Endothelial cell of umbilical vein (primary cell): ENCODE results near the gene KIF2C. TPM values are rescaled to one million over a fixed set of nuclear protein-coding genes. Genes with fewer than 3 reads are reported as not detected.

ENCODE experiments used
- BruUV-seq: library from RNA; stranded (reverse); fragments of 400-500 nt; replicated peaks from 2 replicates; lab custom pipeline; 2021; lab: Mats Ljungman, UMichigan
- CTCF ChIA-PET: fragments of 300-600, 350-600 bp; sonication (Branson Sonifier 250); formaldehyde crosslinking; loops from one replicate; lab custom pipeline; 2021; ENCODE audit warnings: antibody characterized with exemption, inconsistent platforms; lab: Charles Lee
- POLR2A ChIA-PET: fragments of 300-600, 350-600 bp; sonication (Branson Sonifier 250); formaldehyde crosslinking; loops from one replicate; lab custom pipeline; 2021; ENCODE audit warnings: antibody characterized with exemption, inconsistent platforms; lab: Charles Lee
- DNase-seq: peaks from one replicate; pipeline ENCODE4 v3.0.0-alpha.2; 2011; ENCODE audit warnings: low read depth, low spot score
- FAIRE-seq: peaks from 2 replicates; lab custom pipeline; 2011; peaks lifted over from hg19 to GRCh38; lab: Jason Lieb, UNC
- H2AFZ ChIP-seq: 2 replicates; pipeline ENCODE4 v1.6.0; 2012; ENCODE audit warnings: low read depth, low read length, control low read depth, inconsistent platforms
- H3K27ac ChIP-seq: 2 replicates; pipeline ENCODE4 v1.5.1; 2011; ENCODE audit warnings: low read depth, mild to moderate bottlenecking, control low read depth, low read length, moderate library complexity; ENCODE audit not compliant: insufficient read depth
- H3K27me3 ChIP-seq, 2 experiments: 2 replicates each; pipeline versions ENCODE4 v1.6.0 to v1.6.1; 2011; ENCODE audit warnings: low read length in 2 of 2, mixed read lengths in 1 of 2; ENCODE audit not compliant: control insufficient read depth in 2 of 2, insufficient read depth in 2 of 2
- H3K36me3 ChIP-seq, 2 experiments: 2 replicates in 1 of 2; 3 replicates in 1 of 2; pipeline ENCODE4 v1.5.1; 2011; ENCODE audit warnings: low read length in 2 of 2, mild to moderate bottlenecking in 1 of 2, moderate library complexity in 1 of 2; ENCODE audit not compliant: control insufficient read depth in 2 of 2, insufficient read depth in 2 of 2; ENCODE audit errors: extremely low read depth in 1 of 2
- H3K4me1 ChIP-seq: 3 replicates; pipeline ENCODE4 v1.5.1; 2011; ENCODE audit warnings: mild to moderate bottlenecking, low read length; ENCODE audit not compliant: control insufficient read depth, insufficient read depth; ENCODE audit errors: extremely low read depth
- H3K4me2 ChIP-seq: 2 replicates; pipeline ENCODE4 v1.6.1; 2011; ENCODE audit warnings: low read length, control low read depth, mixed read lengths; ENCODE audit not compliant: insufficient read depth
- H3K4me3 ChIP-seq, 3 experiments: fragments of 200-600 bp in 1 of 3; sonication (generic), shearing (Covaris generic) in 1 of 3; replicated peaks in 1 of 3; 2 replicates each; pipeline ENCODE4 v1.5.1; 2011 to 2016; ENCODE audit warnings: control low read depth in 3 of 3, low read length in 3 of 3, mild to moderate bottlenecking in 2 of 3, inconsistent platforms in 1 of 3, low read depth in 1 of 3, moderate library complexity in 1 of 3; ENCODE audit not compliant: insufficient read depth in 1 of 3
- H3K79me2 ChIP-seq: 2 replicates; pipeline ENCODE4 v1.6.0; 2012; ENCODE audit warnings: low read length, inconsistent platforms; ENCODE audit not compliant: control insufficient read depth, insufficient read depth
- H3K9ac ChIP-seq: replicated peaks from 2 replicates; pipeline ENCODE3; 2011; ENCODE audit warnings: low read length, control low read depth; ENCODE audit not compliant: insufficient read depth; ENCODE audit errors: extremely low read depth
- H3K9me1 ChIP-seq: replicated peaks from 3 replicates; pipeline ENCODE4 v1.6.0; 2011; ENCODE audit warnings: mild to moderate bottlenecking, low read length; ENCODE audit not compliant: control insufficient read depth, insufficient read depth; ENCODE audit errors: extremely low read depth
- H3K9me3 ChIP-seq: replicated peaks from 2 replicates; pipeline ENCODE4 v1.5.1; 2012; ENCODE audit warnings: low read length, inconsistent platforms; ENCODE audit not compliant: control insufficient read depth, insufficient read depth
- H4K20me1 ChIP-seq: replicated peaks from 2 replicates; pipeline ENCODE3; 2011; ENCODE audit warnings: mild to moderate bottlenecking, low read length; ENCODE audit not compliant: control insufficient read depth, insufficient read depth; ENCODE audit errors: extremely low read depth
- EZH2 ChIP-seq: IDR thresholded peaks from 2 replicates; pipeline ENCODE4 v1.6.1; 2012; ENCODE audit warnings: borderline replicate concordance, low read depth, mild to moderate bottlenecking, moderate library complexity, low read length, inconsistent platforms; ENCODE audit not compliant: severe bottlenecking
- FOS ChIP-seq: IDR thresholded peaks from 2 replicates; pipeline ENCODE4 v1.6.1; 2011; ENCODE audit warnings: mild to moderate bottlenecking, low read length, moderate library complexity, borderline replicate concordance; ENCODE audit not compliant: insufficient read depth
- GATA2 ChIP-seq: IDR thresholded peaks from 2 replicates; pipeline ENCODE4 v1.7.0; 2011; ENCODE audit warnings: low read depth, mild to moderate bottlenecking, moderate library complexity, mixed read lengths, low read length; ENCODE audit not compliant: insufficient read length, insufficient read depth
- JUN ChIP-seq: IDR thresholded peaks from 2 replicates; pipeline ENCODE4 v1.6.1; 2011; ENCODE audit warnings: borderline replicate concordance, low read depth; ENCODE audit not compliant: insufficient read length, insufficient read depth
- MYC ChIP-seq: IDR thresholded peaks from one replicate; pipeline ENCODE4 v1.6.1; 2011; ENCODE audit warnings: mild to moderate bottlenecking, low read depth, low read length
- POLR2A ChIP-seq: IDR thresholded peaks from 2 replicates; pipeline ENCODE4 v1.6.1; 2012; ENCODE audit warnings: low read depth, mild to moderate bottlenecking, control low read depth, low read length
- POLR2AphosphoS5 ChIP-seq: IDR thresholded peaks from 2 replicates; pipeline ENCODE4 v1.6.1; 2012; ENCODE audit warnings: low read depth, mild to moderate bottlenecking, control low read depth, low read length, moderate library complexity; ENCODE audit not compliant: insufficient read depth
- dilution Hi-C: fragments of 300-500 bp; cut with MboI; formaldehyde crosslinking; loops from one replicate; pipeline ENCODE4 v1.15.0; 2019; ENCODE audit warnings: low sequenced_read_pairs; ENCODE audit not compliant: extremely low pct_ligation_motif_present
- intact Hi-C: fragments of 100-400 bp; cut with micrococcal nuclease; formaldehyde crosslinking; loops from one replicate; pipeline ENCODE4 v1.10.0; 2022
- polyA plus RNA-seq, 4 experiments: library from polyadenylated mRNA; depleted of rRNA in 3 of 4; stranded (reverse) in 3 of 4; unstranded in 1 of 4; fragments of >200 nt; gene quantifications; 2 replicates each; pipeline versions ENCODE4 v1.2.1 to v1.2.3, GENCODE V29; 2011 to 2012; ENCODE audit warnings: missing spikeins in 1 of 4
- total RNA-seq: library from RNA; stranded (reverse); gene quantifications from 2 replicates; pipeline ENCODE4 v1.2.3, GENCODE V29; 2021
- TF ChIP-seq, protein P1 (sequence below): IDR thresholded peaks from 2 replicates; pipeline ENCODE4 v1.6.1; 2011; ENCODE audit not compliant: insufficient read depth, insufficient read length
- TF ChIP-seq, protein P2 (sequence below), 2 donors: IDR thresholded peaks; 1 replicate in 1 of 2; 2 replicates in 1 of 2; pipeline ENCODE4 v1.5.1; 2011; ENCODE audit warnings: low read length in 2 of 2, mild to moderate bottlenecking in 2 of 2, moderate library complexity in 2 of 2, control low read depth in 1 of 2, inconsistent platforms in 1 of 2, low read depth in 1 of 2; ENCODE audit not compliant: insufficient read depth in 1 of 2; ENCODE audit errors: extremely low read depth in 1 of 2

Gene KIF2C
- total and polyA plus RNA-seq, 2 donors (not counting 3 experiments of a cell fraction or from before 2014, with no cell fraction given), result 27.1 to 53.7 TPM

DNA sequence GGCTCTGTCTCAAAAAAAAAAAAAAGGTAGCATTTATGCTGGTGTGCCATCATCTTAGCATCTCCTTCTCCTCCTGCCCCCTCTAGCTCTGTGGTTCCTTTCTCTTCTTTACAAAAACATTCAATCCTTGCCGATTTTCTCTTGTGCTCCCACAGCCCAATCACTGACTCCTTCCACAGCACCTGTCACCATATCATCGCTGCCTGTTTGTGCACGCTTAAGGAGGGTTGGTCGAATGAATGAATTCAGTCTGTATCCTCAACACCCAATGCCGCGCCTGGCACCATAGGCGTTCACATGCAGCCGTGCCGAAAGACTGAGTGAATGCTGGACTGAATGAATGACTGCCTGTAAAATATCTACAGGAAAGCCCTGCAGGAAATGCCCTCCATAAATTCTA lies 16.6 kb upstream of the KIF2C start:
- Histone ChIP-seq H3K4me1 (no peaks in the 10 kb centered on the region), H4K20me1 (no peaks in the 10 kb centered on the region), H3K4me2 (no peak overlapping the region), H3K9ac (no peak overlapping the region), H3K9me1 (no peaks in the 10 kb centered on the region), H3K27ac (no peak overlapping the region), H3K79me2 (no peaks in the 10 kb centered on the region), H2AFZ (no peak overlapping the region), H3K4me3 (no peak overlapping the region), H3K36me3 (no peaks in the 10 kb centered on the region), H3K27me3 (no peaks in the 10 kb centered on the region), H3K9me3 (no peaks in the 10 kb centered on the region)
- POLR2A ChIA-PET, result no interaction called here
- intact Hi-C loops, result no loop called here
- CTCF ChIA-PET, result interaction anchor here (0.6 kb wide), 1 partner anchor 10 kb away, joined by 4 read pairs; no protein-coding TSS in a partner anchor
- dilution Hi-C loops, result no loop called here
- DNase-seq, result no peak
- no TSS peak for BruUV-seq
- FAIRE-seq, result no peak
- no peak for TF ChIP-seq POLR2AphosphoS5
- no peak for TF ChIP-seq MYC
- no peak for TF ChIP-seq FOS

DNA sequence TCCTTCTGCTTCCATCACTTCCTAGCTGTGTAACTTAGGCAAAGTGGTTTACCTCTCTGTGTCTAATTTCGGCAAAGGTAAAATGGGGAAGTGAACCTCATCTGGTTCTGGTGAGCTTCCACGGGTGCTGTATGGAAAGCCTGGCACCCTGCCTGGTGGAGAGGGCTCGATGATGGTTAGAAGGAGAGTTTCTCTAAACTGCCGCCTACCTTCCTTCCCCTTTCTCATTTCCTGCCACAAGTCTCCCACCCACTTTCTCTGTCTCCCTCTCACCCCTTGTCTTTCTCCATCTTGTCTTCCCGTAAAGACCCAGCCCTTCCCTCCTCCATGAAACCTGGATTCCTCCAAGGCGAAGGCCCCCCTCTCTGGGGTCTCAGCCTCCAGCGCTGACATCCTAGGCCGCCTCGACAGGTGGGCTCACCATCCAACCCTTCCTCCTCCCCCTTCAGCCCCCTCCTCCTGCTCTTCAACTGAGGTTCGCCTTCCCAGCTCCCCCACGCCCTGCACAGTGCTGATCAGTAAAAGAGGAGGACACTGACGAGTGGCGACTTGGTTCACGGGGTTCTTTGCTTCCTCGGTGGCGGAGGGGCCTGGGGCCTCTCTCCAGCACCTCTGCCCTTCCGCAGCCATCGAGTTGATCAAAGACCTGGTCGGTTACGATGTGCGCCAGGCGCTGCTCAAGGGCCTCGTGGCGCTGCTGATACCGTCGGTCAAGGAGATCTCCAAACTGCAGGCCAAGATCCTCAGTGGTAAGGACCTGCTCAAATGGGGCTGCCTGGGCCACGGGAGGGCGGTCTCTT lies 15.9 kb upstream of the KIF2C start:
- Histone ChIP-seq H3K4me3 (no peak overlapping the region), H3K27ac (no peak overlapping the region), H4K20me1 (no peaks in the 10 kb centered on the region), H3K9ac (no peak overlapping the region), H3K36me3 (no peaks in the 10 kb centered on the region), H3K4me2 (no peak overlapping the region), H3K4me1 (no peaks in the 10 kb centered on the region), H3K9me1 (no peaks in the 10 kb centered on the region), H3K9me3 (no peaks in the 10 kb centered on the region), H2AFZ (no peak overlapping the region), H3K27me3 (no peaks in the 10 kb centered on the region), H3K79me2 (no peaks in the 10 kb centered on the region)
- BruUV-seq, result no TSS peak
- POLR2A ChIA-PET, result no interaction called here
- DNase-seq, result no peak
- dilution Hi-C loops (no loop called here), intact Hi-C loops (no loop called here)
- no peak for TF ChIP-seq POLR2AphosphoS5
- TF ChIP-seq JUN, result no peak
- TF ChIP-seq, protein P1, sequence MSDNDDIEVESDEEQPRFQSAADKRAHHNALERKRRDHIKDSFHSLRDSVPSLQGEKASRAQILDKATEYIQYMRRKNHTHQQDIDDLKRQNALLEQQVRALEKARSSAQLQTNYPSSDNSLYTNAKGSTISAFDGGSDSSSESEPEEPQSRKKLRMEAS, result no peak
- no peak for TF ChIP-seq GATA2
- TF ChIP-seq POLR2A, result no peak
- TF ChIP-seq EZH2, result no peak
- no peak for TF ChIP-seq MYC
- TF ChIP-seq FOS, result no peak
- TF ChIP-seq, protein P2, sequence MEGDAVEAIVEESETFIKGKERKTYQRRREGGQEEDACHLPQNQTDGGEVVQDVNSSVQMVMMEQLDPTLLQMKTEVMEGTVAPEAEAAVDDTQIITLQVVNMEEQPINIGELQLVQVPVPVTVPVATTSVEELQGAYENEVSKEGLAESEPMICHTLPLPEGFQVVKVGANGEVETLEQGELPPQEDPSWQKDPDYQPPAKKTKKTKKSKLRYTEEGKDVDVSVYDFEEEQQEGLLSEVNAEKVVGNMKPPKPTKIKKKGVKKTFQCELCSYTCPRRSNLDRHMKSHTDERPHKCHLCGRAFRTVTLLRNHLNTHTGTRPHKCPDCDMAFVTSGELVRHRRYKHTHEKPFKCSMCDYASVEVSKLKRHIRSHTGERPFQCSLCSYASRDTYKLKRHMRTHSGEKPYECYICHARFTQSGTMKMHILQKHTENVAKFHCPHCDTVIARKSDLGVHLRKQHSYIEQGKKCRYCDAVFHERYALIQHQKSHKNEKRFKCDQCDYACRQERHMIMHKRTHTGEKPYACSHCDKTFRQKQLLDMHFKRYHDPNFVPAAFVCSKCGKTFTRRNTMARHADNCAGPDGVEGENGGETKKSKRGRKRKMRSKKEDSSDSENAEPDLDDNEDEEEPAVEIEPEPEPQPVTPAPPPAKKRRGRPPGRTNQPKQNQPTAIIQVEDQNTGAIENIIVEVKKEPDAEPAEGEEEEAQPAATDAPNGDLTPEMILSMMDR (IDR thresholded peaks at IDR 0.05; ENCODE audit: extremely low read depth in 1 of 2, insufficient read depth in 1 of 2, low read depth in 1 of 2, low read length in 2 of 2), result no peak
- CTCF ChIA-PET, result interaction anchor here (0.6 kb wide), 1 partner anchor 11 kb away, joined by 4 read pairs; no protein-coding TSS in a partner anchor
- FAIRE-seq, result no peak
